Ishikawa (cell line): Measurements from ENCODE around the gene IFI35.

Experiments
- CEBPB ChIP-seq: IDR thresholded peaks from 2 replicates; pipeline ENCODE4 v1.6.1; 2012
- CREB1 ChIP-seq: IDR thresholded peaks from 2 replicates; pipeline ENCODE4 v1.6.1; 2012; ENCODE audit warnings: low read depth
- EGR1 ChIP-seq: IDR thresholded peaks from 2 replicates; pipeline ENCODE4 v1.6.1; 2012
- EP300 ChIP-seq: IDR thresholded peaks from 2 replicates; pipeline ENCODE4 v1.6.1; 2012; ENCODE audit warnings: borderline replicate concordance
- FOXM1 ChIP-seq: IDR thresholded peaks from 2 replicates; pipeline ENCODE4 v1.6.1; 2012; ENCODE audit warnings: low read depth, borderline replicate concordance
- NFIC ChIP-seq: IDR thresholded peaks from 2 replicates; pipeline ENCODE4 v1.6.1; 2012
- RAD21 ChIP-seq: IDR thresholded peaks from 2 replicates; pipeline ENCODE4 v1.6.1; 2012; ENCODE audit warnings: low read depth
- REST ChIP-seq: IDR thresholded peaks from 2 replicates; pipeline ENCODE4 v1.6.1; 2012; ENCODE audit warnings: low read depth, mild to moderate bottlenecking
- TAF1 ChIP-seq: IDR thresholded peaks from 2 replicates; pipeline ENCODE4 v1.6.1; 2012; ENCODE audit warnings: low read depth, mild to moderate bottlenecking
- TCF12 ChIP-seq: IDR thresholded peaks from 2 replicates; pipeline ENCODE4 v1.6.1; 2012; ENCODE audit warnings: low read depth
- TEAD4 ChIP-seq: IDR thresholded peaks from 2 replicates; pipeline ENCODE4 v1.6.1; 2012
- YY1 ChIP-seq: IDR thresholded peaks from 2 replicates; pipeline ENCODE4 v1.6.1; 2012; ENCODE audit warnings: low read depth
- ZBTB7A ChIP-seq: IDR thresholded peaks from 2 replicates; pipeline ENCODE4 v1.6.1; 2012; ENCODE audit warnings: low read depth
- TF ChIP-seq, protein P1 (sequence below): IDR thresholded peaks from 2 replicates; pipeline ENCODE4 v1.6.1; 2012
- TF ChIP-seq, protein P2 (sequence below): IDR thresholded peaks from 2 replicates; pipeline ENCODE4 v1.6.1; 2012

Gene IFI35

DNA sequence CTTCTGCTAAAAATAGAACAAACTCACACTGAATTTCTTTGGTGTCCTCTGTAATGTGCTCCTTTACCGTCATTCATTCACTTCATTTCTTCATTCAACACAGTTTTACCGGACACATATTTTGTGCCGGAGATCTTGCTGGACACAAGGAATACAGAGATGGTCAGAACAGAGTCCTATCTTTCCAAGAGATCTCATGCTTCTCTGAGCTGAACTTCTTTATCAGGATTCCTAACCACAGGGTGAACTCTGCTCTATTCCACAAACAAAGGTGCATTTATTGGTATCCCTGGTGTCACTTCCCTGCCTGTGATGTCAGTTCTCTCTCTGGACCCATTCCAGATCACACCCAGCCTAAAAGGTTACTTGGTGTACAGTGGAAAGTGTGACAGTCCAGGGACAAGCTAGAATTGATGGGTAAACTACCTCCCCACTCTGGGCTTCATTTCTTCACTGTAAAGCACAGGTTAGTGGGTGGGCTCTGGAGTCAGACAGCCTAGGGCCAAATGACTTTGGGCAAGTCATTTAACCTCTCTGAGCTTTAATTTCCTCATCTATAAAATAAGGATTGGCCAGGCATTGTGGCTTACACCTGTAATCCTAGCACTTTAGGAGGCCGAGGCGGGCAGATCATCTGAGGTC, 4.2 kb downstream of the IFI35 start:
- TF ChIP-seq RAD21 (no peak), CEBPB (no peak), EGR1 (no peak), FOXM1 (no peak), TCF12 (no peak), ZBTB7A (no peak), EP300 (no peak), TEAD4 (no peak), YY1 (no peak), TAF1 (no peak), CREB1 (no peak), NFIC (no peak), REST (no peak)
- TF ChIP-seq, protein P1, sequence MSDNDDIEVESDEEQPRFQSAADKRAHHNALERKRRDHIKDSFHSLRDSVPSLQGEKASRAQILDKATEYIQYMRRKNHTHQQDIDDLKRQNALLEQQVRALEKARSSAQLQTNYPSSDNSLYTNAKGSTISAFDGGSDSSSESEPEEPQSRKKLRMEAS = no peak

- TF ChIP-seq CREB1 (no peak), REST (no peak), FOXM1 (no peak), RAD21 (no peak), EGR1 (no peak), TAF1 (no peak), ZBTB7A (no peak)
Measured at GRCh38 chr17:43011728-43012472, 5.3 kb downstream of the IFI35 start.

GRCh38 chr17:43013296-43013695, 6.7 kb downstream of the IFI35 start:
- TF ChIP-seq, protein P2, sequence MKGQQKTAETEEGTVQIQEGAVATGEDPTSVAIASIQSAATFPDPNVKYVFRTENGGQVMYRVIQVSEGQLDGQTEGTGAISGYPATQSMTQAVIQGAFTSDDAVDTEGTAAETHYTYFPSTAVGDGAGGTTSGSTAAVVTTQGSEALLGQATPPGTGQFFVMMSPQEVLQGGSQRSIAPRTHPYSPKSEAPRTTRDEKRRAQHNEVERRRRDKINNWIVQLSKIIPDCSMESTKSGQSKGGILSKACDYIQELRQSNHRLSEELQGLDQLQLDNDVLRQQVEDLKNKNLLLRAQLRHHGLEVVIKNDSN = no peak
- TF ChIP-seq REST (no peak), CREB1 (no peak), NFIC (no peak), TCF12 (no peak), EP300 (no peak), TEAD4 (no peak), EGR1 (no peak), ZBTB7A (no peak), TAF1 (no peak), CEBPB (no peak), FOXM1 (no peak), YY1 (no peak), RAD21 (no peak)
- TF ChIP-seq, protein P1 = no peak

DNA sequence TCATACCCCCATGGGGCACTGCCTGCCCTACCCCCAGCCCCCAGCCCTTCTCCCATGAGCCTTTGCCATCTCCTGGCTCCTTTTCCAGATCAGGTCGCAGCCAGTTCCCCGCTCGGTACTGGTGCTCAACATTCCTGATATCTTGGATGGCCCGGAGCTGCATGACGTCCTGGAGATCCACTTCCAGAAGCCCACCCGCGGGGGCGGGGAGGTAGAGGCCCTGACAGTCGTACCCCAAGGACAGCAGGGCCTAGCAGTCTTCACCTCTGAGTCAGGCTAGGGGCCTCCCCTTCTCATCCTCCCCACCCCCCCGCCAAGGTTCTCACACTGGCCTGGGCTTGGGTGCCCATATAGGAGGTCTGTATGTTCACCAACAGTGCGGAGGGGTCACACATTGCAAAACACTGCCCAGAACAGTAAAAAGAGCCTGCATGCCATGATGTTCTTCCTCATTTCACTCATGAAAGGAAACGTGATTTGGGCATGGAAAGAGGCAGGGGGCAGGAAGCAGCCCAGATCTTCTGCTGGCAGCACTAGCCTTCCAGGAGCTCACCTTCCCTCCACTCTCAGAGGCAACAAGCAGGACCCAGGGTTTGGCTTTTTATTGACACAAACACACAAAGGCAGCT, 7.5 kb downstream of the IFI35 start:
- TF ChIP-seq EGR1 (no peak), REST (no peak), ZBTB7A (no peak), TEAD4 (no peak), CEBPB (no peak), FOXM1 (no peak), EP300 (no peak), NFIC (no peak), TCF12 (no peak), RAD21 (no peak), TAF1 (no peak), YY1 (no peak)
- TF ChIP-seq, protein P2 = no peak
